ENCODE measurements around the gene TPGS1. TPM values are rescaled to one million over a fixed set of nuclear protein-coding genes. Genes with fewer than 3 reads are reported as not detected.

TPGS1 gene
- total and polyA plus RNA-seq, 5 donors from 2014 or later, result 18.2 to 44.4 (median 34.5) TPM

GRCh38 chr19:488505-489417 lies 18.5 kb upstream of the TPGS1 start:
- H3K27ac ChIP-seq (ENCODE audit: insufficient read depth, low read length, poor library complexity, severe bottlenecking), result peak overlapping the region; percentile 82
- Mint-ChIP-seq H3K4me3 (peak overlapping the region; percentile 79 to 92 (median 85)), H3K27ac (peak overlapping the region in 2 of 3 donors; percentile 76 to 93), H3K4me1 (peaks cover 0 to 20% (median under 1%) of the 10 kb centered on the region in 4 donors), H3K9me3 (peaks cover 0 to 4% (median 0%) of the 10 kb centered on the region in 7 donors), H3K27me3 (peaks cover 11% of the 10 kb centered on the region), H3K36me3 (no peaks in the 10 kb centered on the region)
- DNase-seq (peak; percentile 88 to 95 (median 91)), ATAC-seq (ENCODE audit: low read depth in 2 of 2) (peak; percentile 98)
- peak overlapping the region; percentile 37 for H3K4me3 ChIP-seq (ENCODE audit: low read depth, low read length)
- H3K4me1 ChIP-seq (ENCODE audit: control insufficient read depth, insufficient read depth, low read length, poor library complexity, severe bottlenecking), result peaks cover 14% of the 10 kb centered on the region
- H3K36me3 ChIP-seq (ENCODE audit: control insufficient read depth, insufficient read depth, low read length), result no peaks in the 10 kb centered on the region
- H3K9me3 ChIP-seq (ENCODE audit: control insufficient read depth in 2 of 2, low read length in 2 of 2), result no peaks in the 10 kb centered on the region
- H3K27me3 ChIP-seq (ENCODE audit: control insufficient read depth, insufficient read depth, low read length), result no peaks in the 10 kb centered on the region

GRCh38 chr19:489418-490196 lies 17.7 kb upstream of the TPGS1 start:
- Mint-ChIP-seq H3K27me3 (peaks cover 7% of the 10 kb centered on the region), H3K9me3 (peaks cover 0 to 4% (median 0%) of the 10 kb centered on the region in 7 donors), H3K36me3 (no peaks in the 10 kb centered on the region), H3K4me1 (peaks cover 0 to 21% (median 1%) of the 10 kb centered on the region in 4 donors), H3K4me3 (peak overlapping the region; percentile 79 to 85 (median 82)), H3K27ac (peak overlapping the region in 1 of 3 donors; percentile 91)
- no peaks in the 10 kb centered on the region for H3K27me3 ChIP-seq (ENCODE audit: control insufficient read depth, insufficient read depth, low read length)
- H3K27ac ChIP-seq (ENCODE audit: insufficient read depth, low read length, poor library complexity, severe bottlenecking), result peak overlapping the region; percentile 82
- ATAC-seq (ENCODE audit: low read depth in 2 of 2) (peak in 1 of 2 donors; percentile 2), DNase-seq (peak in 1 of 3 donors; percentile 30)
- peaks cover 14% of the 10 kb centered on the region for H3K4me1 ChIP-seq (ENCODE audit: control insufficient read depth, insufficient read depth, low read length, poor library complexity, severe bottlenecking)
- no peak overlapping the region for H3K4me3 ChIP-seq (ENCODE audit: low read depth, low read length)
- H3K9me3 ChIP-seq (ENCODE audit: control insufficient read depth in 2 of 2, low read length in 2 of 2), result no peaks in the 10 kb centered on the region
- H3K36me3 ChIP-seq (ENCODE audit: control insufficient read depth, insufficient read depth, low read length), result no peaks in the 10 kb centered on the region

- Histone ChIP-seq H3K27me3 (ENCODE audit: control insufficient read depth, insufficient read depth, low read length) (no peaks in the 10 kb centered on the region), H3K9me3 (ENCODE audit: control insufficient read depth in 2 of 2, low read length in 2 of 2) (no peaks in the 10 kb centered on the region), H3K27ac (ENCODE audit: insufficient read depth, low read length, poor library complexity, severe bottlenecking) (no peak overlapping the region), H3K36me3 (ENCODE audit: control insufficient read depth, insufficient read depth, low read length) (no peaks in the 10 kb centered on the region), H3K4me1 (ENCODE audit: control insufficient read depth, insufficient read depth, low read length, poor library complexity, severe bottlenecking) (peaks cover 17% of the 10 kb centered on the region), H3K4me3 (ENCODE audit: low read depth, low read length) (no peak overlapping the region)
- Mint-ChIP-seq H3K27ac (no peak overlapping the region), H3K27me3 (peaks cover 15% of the 10 kb centered on the region), H3K4me1 (peaks cover 0 to 28% (median 1%) of the 10 kb centered on the region in 4 donors), H3K36me3 (no peaks in the 10 kb centered on the region), H3K9me3 (peaks cover 0 to 3% (median 0%) of the 10 kb centered on the region in 7 donors), H3K4me3 (peak overlapping the region in 1 of 4 donors; percentile 15)
- ATAC-seq (ENCODE audit: low read depth in 2 of 2) (no peak), DNase-seq (peak in 1 of 3 donors; percentile 11)
Measured at GRCh38 chr19:491146-491741, 16.1 kb upstream of the TPGS1 start.

GRCh38 chr19:492091-492531 lies 15.2 kb upstream of the TPGS1 start:
- peak in 1 of 3 donors; percentile 44 for DNase-seq
- H3K27ac ChIP-seq (ENCODE audit: insufficient read depth, low read length, poor library complexity, severe bottlenecking), result no peak overlapping the region
- no peak overlapping the region for H3K4me3 ChIP-seq (ENCODE audit: low read depth, low read length)
- Mint-ChIP-seq H3K36me3 (no peaks in the 10 kb centered on the region), H3K4me1 (peaks cover 0 to 28% (median 1%) of the 10 kb centered on the region in 4 donors), H3K4me3 (no peak overlapping the region), H3K27me3 (peaks cover 12% of the 10 kb centered on the region), H3K27ac (no peak overlapping the region), H3K9me3 (peaks cover 0 to 1% (median 0%) of the 10 kb centered on the region in 7 donors)
- peaks cover 17% of the 10 kb centered on the region for H3K4me1 ChIP-seq (ENCODE audit: control insufficient read depth, insufficient read depth, low read length, poor library complexity, severe bottlenecking)
- no peaks in the 10 kb centered on the region for H3K36me3 ChIP-seq (ENCODE audit: control insufficient read depth, insufficient read depth, low read length)
- H3K27me3 ChIP-seq (ENCODE audit: control insufficient read depth, insufficient read depth, low read length), result no peaks in the 10 kb centered on the region
- no peaks in the 10 kb centered on the region for H3K9me3 ChIP-seq (ENCODE audit: control insufficient read depth in 2 of 2, low read length in 2 of 2)
- ATAC-seq (ENCODE audit: low read depth in 2 of 2), result no peak

- Mint-ChIP-seq H3K27ac (no peak overlapping the region), H3K36me3 (no peaks in the 10 kb centered on the region), H3K27me3 (peaks cover 16% of the 10 kb centered on the region), H3K4me3 (no peak overlapping the region), H3K4me1 (peaks cover 0 to 27% (median 1%) of the 10 kb centered on the region in 4 donors), H3K9me3 (no peaks in the 10 kb centered on the region)
- Histone ChIP-seq H3K4me1 (ENCODE audit: control insufficient read depth, insufficient read depth, low read length, poor library complexity, severe bottlenecking) (peaks cover 21% of the 10 kb centered on the region), H3K9me3 (ENCODE audit: control insufficient read depth in 2 of 2, low read length in 2 of 2) (no peaks in the 10 kb centered on the region), H3K4me3 (ENCODE audit: low read depth, low read length) (no peak overlapping the region), H3K27me3 (ENCODE audit: control insufficient read depth, insufficient read depth, low read length) (no peaks in the 10 kb centered on the region), H3K27ac (ENCODE audit: insufficient read depth, low read length, poor library complexity, severe bottlenecking) (no peak overlapping the region), H3K36me3 (ENCODE audit: control insufficient read depth, insufficient read depth, low read length) (no peaks in the 10 kb centered on the region)
- DNase-seq (no peak), ATAC-seq (ENCODE audit: low read depth in 2 of 2) (no peak)
Measured at GRCh38 chr19:493391-494170, 13.7 kb upstream of the TPGS1 start.

GRCh38 chr19:494171-495080 lies 12.9 kb upstream of the TPGS1 start:
- ATAC-seq (ENCODE audit: low read depth in 2 of 2) (no peak), DNase-seq (no peak)
- Mint-ChIP-seq H3K27me3 (peaks cover 21% of the 10 kb centered on the region), H3K27ac (peak overlapping the region in 1 of 3 donors; percentile 48), H3K4me1 (peaks cover 0 to 31% (median 1%) of the 10 kb centered on the region in 4 donors), H3K4me3 (no peak overlapping the region), H3K36me3 (no peaks in the 10 kb centered on the region), H3K9me3 (no peaks in the 10 kb centered on the region)
- Histone ChIP-seq H3K9me3 (ENCODE audit: control insufficient read depth in 2 of 2, low read length in 2 of 2) (no peaks in the 10 kb centered on the region), H3K36me3 (ENCODE audit: control insufficient read depth, insufficient read depth, low read length) (no peaks in the 10 kb centered on the region), H3K27ac (ENCODE audit: insufficient read depth, low read length, poor library complexity, severe bottlenecking) (no peak overlapping the region), H3K4me1 (ENCODE audit: control insufficient read depth, insufficient read depth, low read length, poor library complexity, severe bottlenecking) (peaks cover 17% of the 10 kb centered on the region), H3K27me3 (ENCODE audit: control insufficient read depth, insufficient read depth, low read length) (peaks cover 4% of the 10 kb centered on the region), H3K4me3 (ENCODE audit: low read depth, low read length) (no peak overlapping the region)

All from CD4-positive, CD25-positive, alpha-beta regulatory T cell (primary cell).